K562 (cell line): Measurements from ENCODE around the gene TRIM31.

Source experiments
- CTCF ChIP-seq, 3 experiments: IDR thresholded peaks in 2 of 3; conservative IDR thresholded peaks in 1 of 3; 2 replicates each; pipeline ENCODE4 v1.5.1; 2011 to 2012; ENCODE audit warnings: low read length in 3 of 3, mild to moderate bottlenecking in 3 of 3, control low read depth in 2 of 3, improper control_type of control experiment in 1 of 3, inconsistent platforms in 1 of 3, low read depth in 1 of 3, mixed read lengths in 1 of 3, moderate library complexity in 1 of 3; ENCODE audit not compliant: insufficient read depth in 2 of 3
- EGR1 ChIP-seq: fragments of 450-650 bp; conservative IDR thresholded peaks from 2 replicates; pipeline ENCODE4 v1.6.1; 2017; ENCODE audit warnings: mild to moderate bottlenecking
- HIVEP1 ChIP-seq: fragments of 250-450 bp; sonication (Bioruptor Pico); IDR thresholded peaks from 2 replicates; pipeline ENCODE4 v1.4.0; 2020; ENCODE audit warnings: mild to moderate bottlenecking
- RBM15 ChIP-seq: fragments of 200-400 bp; formaldehyde crosslinking; IDR thresholded peaks from 2 replicates; pipeline ENCODE4 v1.6.1; 2018; ENCODE audit warnings: mild to moderate bottlenecking, low read length, moderate library complexity; ENCODE audit not compliant: insufficient read depth
- RCOR1 ChIP-seq, 2 experiments: IDR thresholded peaks; 2 replicates each; pipeline ENCODE4 v1.6.1; 2012; ENCODE audit warnings: low read depth in 2 of 2, low read length in 2 of 2, borderline replicate concordance in 1 of 2, improper control_type of control experiment in 1 of 2
- TEAD2 ChIP-seq: fragments of 450-650 bp; IDR thresholded peaks from 2 replicates; pipeline ENCODE4 v1.6.1; 2016; ENCODE audit warnings: missing genetic modification characterization, control low read depth, missing compliant biosample characterization
- ZNF23 ChIP-seq: fragments of 250-450 bp; sonication (Bioruptor Pico); IDR thresholded peaks from 2 replicates; pipeline ENCODE4 v1.4.0; 2020; ENCODE audit warnings: mild to moderate bottlenecking

GRCh38 chr6:30154709-30155519 lies 42.0 kb upstream of the TRIM31 start:
- no peak for TF ChIP-seq TEAD2 (tag)
- no peak for TF ChIP-seq RBM15
- TF ChIP-seq ZNF23 = no peak
- no peak for TF ChIP-seq EGR1
- TF ChIP-seq CTCF (IDR thresholded peaks at IDR 0.05 in 2 of 3, conservative IDR thresholded peaks at IDR 0.05 in 1 of 3; ENCODE audit: insufficient read depth in 2 of 3, low read depth in 1 of 3, low read length in 3 of 3) = no peak
- no peak for TF ChIP-seq RCOR1 (IDR thresholded peaks at IDR 0.05; ENCODE audit: borderline replicate concordance in 1 of 2, low read depth in 2 of 2, low read length in 2 of 2)
- no peak for TF ChIP-seq HIVEP1 (CRISPR knock-in tag)
